Non-pigmented ciliary epithelial cell (primary cell): ENCODE data around the gene ATP8B2.
"Not testable (repeated sequence)": the region's sequence is repeated elsewhere in the genome, so short reads cannot be mapped to it uniquely, and the experiment has no call there.

Experiments used
- DNase-seq: peaks from one replicate; pipeline ENCODE4 v3.0.0-alpha.2; 2010; ENCODE audit warnings: low read depth

Gene ATP8B2, protein sequence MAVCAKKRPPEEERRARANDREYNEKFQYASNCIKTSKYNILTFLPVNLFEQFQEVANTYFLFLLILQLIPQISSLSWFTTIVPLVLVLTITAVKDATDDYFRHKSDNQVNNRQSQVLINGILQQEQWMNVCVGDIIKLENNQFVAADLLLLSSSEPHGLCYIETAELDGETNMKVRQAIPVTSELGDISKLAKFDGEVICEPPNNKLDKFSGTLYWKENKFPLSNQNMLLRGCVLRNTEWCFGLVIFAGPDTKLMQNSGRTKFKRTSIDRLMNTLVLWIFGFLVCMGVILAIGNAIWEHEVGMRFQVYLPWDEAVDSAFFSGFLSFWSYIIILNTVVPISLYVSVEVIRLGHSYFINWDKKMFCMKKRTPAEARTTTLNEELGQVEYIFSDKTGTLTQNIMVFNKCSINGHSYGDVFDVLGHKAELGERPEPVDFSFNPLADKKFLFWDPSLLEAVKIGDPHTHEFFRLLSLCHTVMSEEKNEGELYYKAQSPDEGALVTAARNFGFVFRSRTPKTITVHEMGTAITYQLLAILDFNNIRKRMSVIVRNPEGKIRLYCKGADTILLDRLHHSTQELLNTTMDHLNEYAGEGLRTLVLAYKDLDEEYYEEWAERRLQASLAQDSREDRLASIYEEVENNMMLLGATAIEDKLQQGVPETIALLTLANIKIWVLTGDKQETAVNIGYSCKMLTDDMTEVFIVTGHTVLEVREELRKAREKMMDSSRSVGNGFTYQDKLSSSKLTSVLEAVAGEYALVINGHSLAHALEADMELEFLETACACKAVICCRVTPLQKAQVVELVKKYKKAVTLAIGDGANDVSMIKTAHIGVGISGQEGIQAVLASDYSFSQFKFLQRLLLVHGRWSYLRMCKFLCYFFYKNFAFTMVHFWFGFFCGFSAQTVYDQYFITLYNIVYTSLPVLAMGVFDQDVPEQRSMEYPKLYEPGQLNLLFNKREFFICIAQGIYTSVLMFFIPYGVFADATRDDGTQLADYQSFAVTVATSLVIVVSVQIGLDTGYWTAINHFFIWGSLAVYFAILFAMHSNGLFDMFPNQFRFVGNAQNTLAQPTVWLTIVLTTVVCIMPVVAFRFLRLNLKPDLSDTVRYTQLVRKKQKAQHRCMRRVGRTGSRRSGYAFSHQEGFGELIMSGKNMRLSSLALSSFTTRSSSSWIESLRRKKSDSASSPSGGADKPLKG

DNA sequence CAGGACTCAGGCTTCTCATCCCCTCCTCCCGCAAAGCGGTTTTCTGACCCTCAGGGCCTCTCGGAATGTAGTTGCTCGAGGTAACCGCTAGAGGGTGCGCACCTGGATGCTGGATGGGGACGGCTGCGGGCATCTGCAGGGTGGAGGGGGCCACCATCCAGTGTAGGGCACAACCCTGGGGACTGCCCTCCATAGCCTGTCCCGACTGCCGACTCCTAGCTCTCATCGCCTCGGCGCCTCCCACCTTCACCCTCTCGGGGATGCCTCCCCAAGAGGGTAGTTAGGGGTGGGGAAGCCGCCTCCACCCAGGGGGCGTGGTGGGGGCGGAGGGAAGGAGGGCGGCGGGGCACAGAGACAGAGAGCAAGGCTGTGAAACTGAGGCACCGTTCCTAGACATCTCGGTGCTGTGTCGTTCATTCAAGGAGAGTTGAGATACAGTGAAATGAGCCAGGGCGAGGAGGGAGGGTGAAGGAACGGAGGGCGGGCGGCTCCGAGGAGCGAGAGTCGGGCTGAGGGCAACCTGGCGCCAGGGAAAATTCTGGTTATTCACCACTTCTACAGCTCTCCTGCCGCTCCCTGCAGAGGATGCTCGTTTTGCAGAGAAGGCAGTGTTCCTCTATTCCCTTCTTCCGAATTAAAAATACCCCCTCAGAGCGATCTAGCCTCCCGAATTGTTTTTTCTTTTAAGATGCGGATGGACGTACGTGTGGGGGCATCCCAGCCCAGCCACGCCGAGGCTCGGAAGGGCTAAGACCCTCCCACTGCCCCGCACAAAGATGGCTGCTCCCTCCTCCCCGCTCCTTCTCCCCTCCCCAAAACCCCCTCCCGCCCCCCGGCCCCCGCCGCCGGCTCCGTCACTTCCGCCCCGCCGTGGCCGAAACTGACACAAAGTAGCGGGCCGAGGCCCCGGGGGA is at the start of gene ATP8B2:
ATP8B2 (plus strand) TSS at position 857 of the 914 bp plus-strand sequence. CDS start 2,617 bp downstream, outside the sequence.
- no peak for DNase-seq

- no peak for DNase-seq
Observed at GRCh38 chr1:154276797-154277196, 48.5 kb upstream of the ATP8B2 start.

GRCh38 chr1:154287591-154287990 is 37.7 kb upstream of the ATP8B2 start:
- DNase-seq = not testable (repeated sequence)

GRCh38 chr1:154288661-154289060 is 36.7 kb upstream of the ATP8B2 start:
- no peak for DNase-seq

- DNase-seq = no peak
Observed at GRCh38 chr1:154290921-154291320, 34.4 kb upstream of the ATP8B2 start.

DNA sequence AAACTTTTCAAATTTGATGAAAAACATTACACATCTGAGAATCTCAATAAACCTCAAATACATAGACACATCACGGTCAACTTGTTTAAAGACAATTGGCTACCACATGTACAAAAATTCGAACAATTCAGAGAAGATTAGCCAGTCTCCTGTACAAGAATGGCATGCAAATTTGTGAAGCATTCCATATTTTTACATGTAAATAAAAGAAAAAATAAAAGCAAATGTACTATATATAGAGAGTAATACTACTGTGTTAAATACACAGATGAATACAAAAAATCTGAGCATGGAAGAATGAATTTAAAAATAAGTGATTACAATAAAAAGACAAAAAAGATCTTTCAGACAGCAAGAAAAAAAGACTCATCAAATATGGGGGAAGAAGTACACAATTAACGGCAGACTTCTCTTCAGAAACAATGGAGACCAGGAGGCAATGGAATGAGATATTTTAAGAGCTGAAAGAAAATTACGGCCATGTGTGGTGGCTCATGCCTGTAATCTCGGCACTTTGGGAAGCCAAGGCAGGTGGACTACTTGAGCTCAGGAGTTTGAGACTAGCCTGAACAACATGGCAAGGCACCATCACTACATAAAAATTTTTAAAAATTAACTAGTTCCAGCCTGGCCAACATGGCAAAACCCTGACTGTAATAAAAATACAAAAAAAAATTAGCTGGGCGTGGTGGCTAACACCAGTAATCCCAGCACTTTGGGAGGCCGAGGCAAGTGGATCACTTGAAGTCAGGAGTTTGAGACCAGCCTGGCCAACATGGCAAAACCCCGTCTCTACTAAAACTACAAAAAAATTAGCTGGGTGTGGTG is 29.7 kb upstream of the ATP8B2 start:
- no peak for DNase-seq

DNA sequence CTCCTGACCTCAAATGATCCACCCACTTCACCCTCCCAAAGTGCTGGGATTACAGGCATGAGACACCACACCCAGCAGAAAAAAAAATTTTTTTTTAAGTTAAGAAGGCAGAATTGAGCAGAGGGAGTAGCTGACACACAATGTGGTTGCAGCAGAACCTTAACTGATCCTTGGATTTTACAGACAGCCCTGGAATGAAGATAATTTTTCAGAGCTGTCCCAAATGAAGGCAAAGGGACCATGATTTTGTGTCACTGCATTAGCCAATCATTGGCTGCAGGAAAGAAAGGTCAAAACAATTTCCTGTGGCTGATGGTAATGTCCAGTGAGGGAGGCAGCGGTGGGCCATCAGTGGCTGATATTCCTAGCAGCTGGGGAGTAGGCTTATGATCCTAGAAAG is 23.7 kb upstream of the ATP8B2 start:
- no peak for DNase-seq

DNA sequence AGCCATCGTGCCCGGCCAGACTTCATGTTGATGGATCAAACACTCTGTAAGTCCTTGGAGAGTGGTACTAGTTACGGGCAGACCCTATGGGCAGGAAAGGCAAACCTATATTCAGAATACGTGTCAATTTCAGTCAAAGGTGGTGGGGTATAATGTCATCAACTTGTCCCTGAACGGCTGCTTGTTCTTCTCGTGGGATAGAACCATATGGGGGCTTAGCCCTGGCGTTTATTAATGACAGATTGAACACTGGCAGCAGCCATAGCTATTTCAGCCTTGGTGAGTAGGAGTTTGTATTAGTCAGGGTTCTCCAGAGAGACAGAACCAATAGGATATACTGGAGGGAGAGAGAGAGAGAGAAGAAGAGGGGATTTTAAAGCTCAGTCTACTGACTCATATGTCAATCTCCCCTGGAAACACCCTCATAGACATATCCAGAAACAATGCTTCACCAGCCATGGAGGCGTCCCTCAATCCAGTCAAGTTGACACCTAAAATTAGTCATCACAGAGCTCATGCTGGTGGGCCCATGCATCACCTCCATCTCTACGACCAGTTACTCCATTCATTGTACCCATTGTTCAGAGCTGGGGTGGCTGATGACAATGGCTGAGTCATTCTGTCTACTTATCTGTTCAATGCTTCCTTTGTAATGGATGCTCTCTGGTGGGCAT is 20.5 kb upstream of the ATP8B2 start:
- no peak for DNase-seq

DNA sequence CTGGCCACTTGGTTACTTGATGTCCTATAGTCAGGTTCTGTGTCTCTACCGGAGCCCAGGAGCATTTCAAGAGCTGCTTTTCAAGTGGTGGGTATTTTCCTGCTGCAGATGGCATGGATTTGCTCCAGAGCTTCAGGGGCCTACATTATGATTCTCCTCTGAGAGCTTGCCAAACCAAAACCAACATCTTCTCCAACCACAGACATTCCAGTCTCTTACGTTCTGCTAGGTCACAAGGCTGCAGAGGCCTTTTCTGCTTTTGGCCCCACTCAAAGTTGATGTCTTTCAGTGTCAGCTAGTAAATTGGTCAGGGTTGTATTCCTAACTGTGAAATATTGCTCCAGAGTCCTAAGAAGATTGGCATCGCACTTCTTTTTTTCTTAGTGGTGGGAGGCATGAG is 19.2 kb upstream of the ATP8B2 start:
- no peak for DNase-seq

DNA sequence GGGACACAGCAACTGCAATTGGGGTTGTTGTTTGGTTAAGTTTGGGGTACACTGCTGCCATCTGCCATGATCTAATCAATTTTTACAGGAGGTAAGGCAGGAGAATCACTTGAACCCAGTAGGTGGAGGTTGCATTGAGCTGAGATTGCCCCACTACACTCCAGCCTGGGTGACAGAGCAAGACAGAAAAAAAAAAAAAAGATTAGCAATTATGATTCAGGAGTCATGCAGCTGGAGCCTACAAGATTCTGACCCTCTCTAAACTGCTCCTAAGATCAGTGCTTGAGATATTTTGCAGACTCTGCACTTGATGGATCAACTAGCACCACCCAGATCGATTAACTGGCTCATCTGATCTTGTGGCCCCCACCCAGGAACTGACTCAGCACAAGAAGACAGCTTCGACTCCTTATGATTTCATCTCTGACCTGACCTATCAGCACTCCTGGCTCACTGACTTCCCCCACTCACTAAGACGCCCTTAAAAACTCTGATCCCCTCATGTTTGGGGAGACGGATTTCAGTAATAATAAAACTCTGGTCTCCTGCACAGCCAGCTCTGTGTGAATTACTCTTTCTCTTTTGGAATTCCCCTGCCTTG is 17.6 kb upstream of the ATP8B2 start:
- not testable (repeated sequence) for DNase-seq

DNA sequence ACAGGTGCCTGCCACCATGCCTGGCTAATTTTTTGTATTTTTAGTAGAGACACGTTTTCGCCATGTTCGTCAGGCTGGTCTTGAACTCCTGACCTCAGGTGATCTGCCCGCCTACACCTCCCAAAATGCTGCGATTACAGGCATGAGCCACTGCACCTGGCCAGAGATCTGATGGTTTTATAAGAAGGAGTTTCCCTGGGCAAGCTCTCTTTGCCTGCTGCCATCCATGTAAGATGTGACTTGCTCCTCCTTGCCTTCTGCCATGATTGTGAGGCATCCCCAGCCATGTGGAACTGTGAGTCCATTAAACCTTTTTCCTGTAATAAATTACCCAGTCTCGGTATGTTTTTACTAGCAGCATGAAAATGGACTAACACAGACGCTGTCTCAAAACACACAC is 16.2 kb upstream of the ATP8B2 start:
- not testable (repeated sequence) for DNase-seq

GRCh38 chr1:154312229-154313065 is 12.9 kb upstream of the ATP8B2 start:
- not testable (repeated sequence) for DNase-seq

GRCh38 chr1:154313066-154313356 is 12.3 kb upstream of the ATP8B2 start:
- DNase-seq = no peak

- DNase-seq = not testable (repeated sequence)
Observed at GRCh38 chr1:154314226-154314625, 11.1 kb upstream of the ATP8B2 start.

DNA sequence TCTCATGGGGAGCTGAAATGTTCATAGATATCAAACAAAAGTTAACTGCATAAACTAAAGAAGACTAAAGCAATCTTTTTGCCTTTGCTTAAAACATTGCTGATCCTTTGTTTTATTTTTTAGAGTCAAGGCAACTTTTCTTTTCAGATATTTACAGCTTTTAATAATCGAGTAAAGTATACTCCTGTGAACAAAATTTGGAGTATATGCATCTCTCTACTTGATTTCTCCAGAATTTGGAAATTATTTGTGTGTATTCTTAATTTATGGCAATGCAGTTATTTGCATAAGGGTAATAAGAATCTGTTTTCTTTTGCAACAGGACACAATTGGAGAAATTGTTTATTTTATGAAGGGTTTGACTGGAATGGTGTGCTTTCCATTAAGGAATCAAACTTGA is 8.6 kb upstream of the ATP8B2 start:
- DNase-seq = no peak

- DNase-seq = no peak
Observed at GRCh38 chr1:154318386-154318785, 6.9 kb upstream of the ATP8B2 start.

DNA sequence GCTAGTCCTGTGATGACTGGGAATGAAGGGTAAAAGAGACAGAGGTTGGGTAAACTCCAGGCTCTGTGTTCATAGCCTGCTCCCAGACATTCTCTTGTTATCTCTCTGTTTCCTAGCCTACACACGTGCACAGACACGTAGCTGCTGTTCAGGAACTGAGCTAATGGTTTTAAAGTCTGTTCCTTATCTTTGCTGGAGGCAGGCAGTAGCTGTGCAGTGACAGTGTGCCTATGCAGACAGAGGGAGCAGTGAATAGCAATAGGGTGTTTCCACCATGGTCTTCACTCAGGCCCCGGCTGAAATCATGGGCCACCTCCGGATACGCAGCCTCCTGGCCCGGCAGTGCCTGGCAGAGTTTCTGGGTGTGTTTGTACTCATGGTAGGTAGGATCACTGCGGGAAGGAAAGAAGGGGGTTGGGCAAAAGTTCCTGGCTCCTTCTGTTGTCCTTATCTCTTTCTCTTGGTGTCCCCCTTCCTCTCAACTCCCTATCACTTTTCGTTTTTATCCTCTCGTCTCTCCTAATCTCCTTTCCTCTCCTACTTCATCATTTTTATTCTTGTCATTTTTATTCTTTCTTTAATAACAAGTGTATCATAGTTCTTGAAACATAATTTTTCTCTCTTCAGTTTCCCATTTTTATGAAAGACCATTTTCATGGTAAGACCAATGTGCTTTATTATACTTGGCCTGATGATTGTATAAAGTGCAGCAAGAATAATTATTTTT is 4.3 kb upstream of the ATP8B2 start, which contains the start of gene AQP10:
AQP10 (plus strand) TSS at position 212 of the 727 bp plus-strand sequence; CDS start at position 275, 63 bp downstream.
- no peak for DNase-seq

- not testable (repeated sequence) for DNase-seq
Observed at GRCh38 chr1:154321609-154321934, 3.8 kb upstream of the ATP8B2 start.
